HS-27A (cell line): Measurements from ENCODE around the gene CYTH1.
"Not testable (repeated sequence)": the region's sequence is repeated elsewhere in the genome, so short reads cannot be mapped to it uniquely, and the experiment has no call there.

Experiments
- DNase-seq: peaks from one replicate; pipeline ENCODE4 v3.0.0-alpha.2; 2012; ENCODE audit warnings: low read depth, missing footprints

Gene CYTH1

GRCh38 chr17:78787444-78787843 lies 5.4 kb upstream of the CYTH1 start:
- DNase-seq: no peak

DNA sequence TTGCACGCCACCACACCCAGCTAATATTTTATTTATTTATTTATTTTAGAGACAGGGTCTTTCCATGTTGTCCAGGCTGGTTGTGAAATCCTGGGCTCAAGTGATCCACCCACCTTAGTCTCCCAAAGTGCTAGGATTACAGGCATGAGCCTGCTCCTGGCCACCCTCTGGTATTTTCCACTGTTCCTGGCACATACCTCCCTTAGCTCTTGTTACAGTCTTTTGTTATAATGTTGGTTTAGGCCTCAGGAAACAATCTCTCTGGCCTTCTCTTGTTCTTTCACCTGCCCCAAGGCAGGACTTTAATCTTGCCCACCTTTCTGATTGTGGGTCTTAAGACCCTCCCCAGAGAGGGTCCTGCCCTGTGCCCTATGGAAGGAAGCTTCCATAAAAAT lies 3.6 kb upstream of the CYTH1 start:
- DNase-seq: no peak

GRCh38 chr17:78785011-78785662 lies 3.1 kb upstream of the CYTH1 start:
- DNase-seq: no peak

DNA sequence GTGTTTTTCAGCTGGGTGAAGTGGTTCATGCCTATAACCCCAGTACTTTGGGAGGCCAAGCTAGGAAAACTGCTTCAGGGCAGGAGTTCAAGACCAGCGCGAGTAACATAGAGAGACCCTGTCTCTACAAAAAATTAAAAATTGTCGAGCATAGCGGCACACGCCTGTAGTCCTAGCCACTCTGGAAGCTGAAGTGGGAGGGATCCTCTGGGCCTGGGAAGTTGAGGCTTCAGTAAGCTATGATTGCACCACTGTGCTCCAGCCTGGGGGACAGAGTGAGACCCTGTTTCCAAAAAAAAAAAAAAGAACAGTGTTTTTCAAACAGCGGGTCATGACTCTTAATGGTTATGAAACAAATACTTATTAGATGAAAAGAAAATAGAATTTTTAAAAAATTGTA lies 2.3 kb upstream of the CYTH1 start:
- DNase-seq: no peak

DNA sequence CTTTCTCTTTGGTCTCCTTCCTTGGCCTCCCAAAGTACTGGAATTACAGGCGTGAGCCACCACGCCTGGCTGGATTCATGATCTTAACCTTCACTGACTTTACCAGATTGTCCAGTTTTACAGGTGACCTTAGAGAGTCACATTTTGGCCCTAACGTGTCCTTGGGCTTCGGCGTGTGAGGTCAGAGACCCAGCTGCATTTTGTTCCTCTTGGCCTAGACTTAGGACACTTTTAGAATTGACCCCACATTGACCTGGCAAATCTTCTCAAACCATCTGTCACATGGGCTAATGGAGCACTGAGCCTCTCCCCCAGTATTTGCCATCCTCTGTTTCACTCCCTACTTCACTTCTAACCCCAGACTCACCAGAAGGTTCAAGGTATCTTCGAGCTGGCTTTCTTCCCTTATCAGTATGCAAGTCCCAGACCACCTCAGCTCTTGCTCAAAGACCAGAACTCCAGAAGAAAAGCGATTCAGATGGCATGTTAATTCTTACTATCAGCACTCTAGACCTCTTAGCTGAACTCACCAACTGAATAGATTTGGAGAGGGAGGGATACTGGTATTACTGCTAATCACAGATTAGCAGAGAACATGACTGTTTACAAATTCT lies 1.7 kb upstream of the CYTH1 start:
- no peak for DNase-seq

- DNase-seq: no peak
Observed at GRCh38 chr17:78781104-78781892, 775 bp downstream of the CYTH1 start.

DNA sequence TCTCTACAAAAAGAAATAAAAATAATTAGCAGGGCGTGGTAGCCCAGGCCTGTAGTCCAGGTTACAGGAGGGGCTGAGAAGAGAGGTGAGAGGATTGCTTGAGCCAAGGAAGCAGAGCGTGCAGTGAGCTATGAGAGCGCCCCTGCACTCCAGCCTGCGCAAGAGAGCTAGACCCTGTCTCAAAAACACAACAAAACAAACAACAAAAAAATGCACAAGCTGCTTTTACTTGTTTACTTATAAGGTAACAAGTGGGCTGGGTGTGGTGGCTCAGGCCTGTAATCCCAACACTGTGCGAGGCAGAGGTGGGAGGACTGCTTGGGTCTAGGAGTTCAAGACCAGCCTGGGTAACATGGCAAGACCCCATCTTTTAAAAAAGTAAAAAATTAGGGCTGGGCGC lies 1.7 kb downstream of the CYTH1 start:
- DNase-seq: no peak

GRCh38 chr17:78779850-78780249 lies 2.2 kb downstream of the CYTH1 start:
- DNase-seq: no peak

GRCh38 chr17:78779286-78779651 lies 2.8 kb downstream of the CYTH1 start:
- not testable (repeated sequence) for DNase-seq

GRCh38 chr17:78777881-78778280 lies 4.2 kb downstream of the CYTH1 start:
- no peak for DNase-seq

DNA sequence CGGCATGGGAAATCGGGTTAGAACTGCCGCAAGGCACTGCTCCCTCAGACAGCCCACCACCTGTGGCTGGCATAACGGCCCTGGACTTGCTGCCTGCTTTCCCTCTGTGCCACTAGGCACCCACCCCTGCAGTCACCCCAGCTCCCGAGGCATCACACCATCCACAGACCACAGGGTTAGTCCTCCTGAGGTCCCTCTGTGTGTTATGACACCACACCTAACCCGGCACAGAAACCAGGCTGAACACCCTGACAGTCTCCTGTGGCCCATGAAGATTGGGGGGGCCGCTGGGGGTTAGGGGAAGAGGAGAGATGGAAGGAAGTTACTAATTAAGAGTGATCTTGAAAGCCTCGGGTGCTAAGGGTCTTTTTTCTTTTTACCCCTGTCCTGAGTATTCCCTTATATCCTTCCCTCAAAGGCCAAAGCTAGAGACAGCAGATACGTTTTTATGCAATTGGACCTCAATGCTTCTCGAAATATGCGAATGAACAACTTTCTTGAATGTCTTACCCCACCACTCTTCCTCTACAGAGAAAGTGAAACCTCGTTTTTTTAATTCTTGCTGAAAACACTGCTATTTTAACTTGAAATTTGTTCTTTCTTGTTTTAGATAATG lies 7.0 kb downstream of the CYTH1 start:
- no peak for DNase-seq

- DNase-seq: no peak
Observed at GRCh38 chr17:78774453-78774852, 7.6 kb downstream of the CYTH1 start.

GRCh38 chr17:78771758-78772382 lies 10.2 kb downstream of the CYTH1 start:
- no peak for DNase-seq

DNA sequence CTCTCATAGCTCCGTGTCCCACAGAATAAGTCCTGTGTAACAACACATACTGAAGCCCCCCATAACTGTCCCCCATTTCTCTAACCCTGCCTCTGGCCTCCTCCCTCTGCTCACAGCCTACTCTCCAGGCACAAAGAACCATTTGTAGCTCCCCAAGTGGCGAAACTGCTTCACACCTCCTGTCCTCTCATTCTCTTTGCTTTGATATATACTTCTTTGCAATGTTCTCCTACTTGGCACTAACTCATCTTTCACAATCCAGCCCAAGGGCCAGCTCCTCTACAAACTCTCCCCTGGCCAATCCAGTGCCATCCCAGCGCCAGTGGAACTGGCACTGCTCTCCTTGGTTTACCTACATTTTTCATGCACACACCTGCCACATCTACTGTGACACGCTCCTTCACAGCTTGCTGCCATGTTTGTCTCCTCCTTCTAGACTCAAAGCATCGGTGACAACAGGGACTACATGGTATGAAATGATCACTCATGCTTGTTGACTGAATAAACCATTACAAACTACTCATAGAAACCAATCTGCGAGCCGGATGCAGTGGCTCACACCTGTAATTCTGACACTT lies 12.8 kb downstream of the CYTH1 start:
- DNase-seq: no peak

DNA sequence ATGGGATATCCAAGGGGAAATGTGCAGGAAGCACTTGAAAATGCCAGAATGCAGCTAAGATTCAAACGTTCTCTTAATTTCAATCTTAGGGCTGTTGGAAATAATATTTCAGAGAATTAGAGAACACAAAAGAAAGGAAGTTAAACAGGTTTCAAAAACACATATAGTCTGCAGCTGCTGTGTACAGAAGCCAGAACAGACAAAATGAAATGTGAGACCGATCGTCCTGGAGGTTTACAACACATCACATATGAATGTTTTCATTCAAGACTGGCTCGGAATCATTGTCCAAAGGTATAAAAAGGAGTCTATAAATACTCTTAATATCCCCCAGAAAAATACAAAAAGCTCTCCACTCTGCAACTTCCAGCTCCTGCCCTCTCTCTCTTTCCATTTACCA lies 14.3 kb downstream of the CYTH1 start:
- DNase-seq: no peak

DNA sequence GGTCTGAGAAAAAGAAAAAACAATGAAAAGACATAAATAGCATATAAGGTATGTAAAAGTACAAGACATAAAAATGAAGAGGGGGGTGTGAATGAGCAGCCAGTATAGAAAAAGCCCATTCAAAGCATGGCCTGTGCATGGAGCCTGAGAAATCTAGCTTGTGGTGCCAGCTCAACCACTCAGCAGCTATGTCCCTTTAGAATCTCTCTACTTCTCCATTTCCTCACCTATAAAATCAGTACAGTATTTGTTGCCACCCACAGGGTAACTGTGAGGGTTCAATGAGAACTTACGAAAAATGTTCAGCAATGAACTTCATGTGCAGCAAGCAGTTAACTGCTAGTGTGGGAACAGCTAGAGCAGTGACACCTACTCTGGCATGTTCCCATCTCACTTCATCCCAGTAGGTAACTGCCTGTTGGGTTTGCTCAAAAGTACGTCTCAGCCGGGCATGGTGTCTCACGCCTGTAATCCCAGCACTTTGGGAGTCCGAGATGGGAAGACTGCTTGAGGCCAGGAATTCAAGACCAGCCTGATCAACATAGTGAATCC lies 15.3 kb downstream of the CYTH1 start:
- no peak for DNase-seq

DNA sequence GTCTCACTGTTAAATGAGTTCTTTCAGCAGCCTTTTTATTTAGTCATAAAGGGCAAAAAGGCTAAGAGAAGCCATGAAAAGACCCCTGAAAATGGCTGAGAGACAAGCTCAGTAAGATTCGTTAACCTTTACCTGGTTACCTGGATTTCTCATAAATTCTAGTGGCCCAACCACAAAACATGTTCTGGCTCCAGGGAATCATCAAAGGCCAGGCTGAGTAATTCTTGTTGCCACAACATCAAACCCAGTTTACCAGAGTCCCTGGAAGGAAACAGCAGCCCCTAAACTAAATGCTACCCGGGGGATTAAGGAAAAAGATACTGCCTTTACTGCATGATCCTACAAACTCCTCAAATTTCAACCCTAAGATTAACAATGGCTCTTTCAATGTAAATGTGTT lies 15.8 kb downstream of the CYTH1 start:
- DNase-seq: no peak

DNA sequence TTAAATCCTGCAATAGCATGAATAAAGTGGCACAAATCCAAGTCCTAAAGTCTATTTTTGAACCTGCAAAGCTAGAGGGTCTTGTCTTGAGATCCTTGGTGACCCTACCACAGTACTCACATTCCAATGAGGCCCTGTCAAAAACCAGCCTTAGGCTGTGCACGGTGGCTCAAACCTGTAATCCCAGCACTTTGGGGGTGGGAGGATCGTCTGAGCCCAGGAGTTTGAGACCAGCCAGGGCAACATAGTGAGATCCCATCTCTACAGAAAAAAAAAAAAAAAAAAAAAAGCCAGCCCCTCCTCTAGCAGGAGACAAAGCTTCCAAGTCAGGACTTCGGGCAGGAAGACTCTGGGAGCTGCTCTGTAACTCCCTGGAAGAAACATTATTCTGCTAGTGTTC lies 16.3 kb downstream of the CYTH1 start:
- no peak for DNase-seq

DNA sequence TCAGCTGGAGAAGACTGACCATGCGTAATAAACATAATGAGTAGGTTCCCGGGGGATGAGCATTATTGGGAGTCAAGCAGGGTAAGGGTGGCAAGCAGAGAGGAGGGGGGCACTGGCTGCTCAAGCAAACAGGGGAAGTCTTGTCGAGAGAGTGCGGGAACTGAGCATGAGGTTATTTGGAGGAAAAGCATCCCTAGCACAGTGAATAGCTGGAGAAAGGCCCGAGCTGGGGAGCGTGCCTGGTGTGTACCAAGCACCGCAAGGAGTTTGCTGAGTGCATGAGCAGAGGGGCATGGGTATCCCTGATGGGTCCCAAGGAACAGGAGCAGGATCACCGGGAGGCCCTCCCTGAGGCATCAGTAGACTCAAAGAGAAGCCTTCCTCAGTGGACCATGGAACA lies 17.2 kb downstream of the CYTH1 start:
- no peak for DNase-seq

- DNase-seq: no peak
Observed at GRCh38 chr17:78763561-78763960, 18.5 kb downstream of the CYTH1 start.

DNA sequence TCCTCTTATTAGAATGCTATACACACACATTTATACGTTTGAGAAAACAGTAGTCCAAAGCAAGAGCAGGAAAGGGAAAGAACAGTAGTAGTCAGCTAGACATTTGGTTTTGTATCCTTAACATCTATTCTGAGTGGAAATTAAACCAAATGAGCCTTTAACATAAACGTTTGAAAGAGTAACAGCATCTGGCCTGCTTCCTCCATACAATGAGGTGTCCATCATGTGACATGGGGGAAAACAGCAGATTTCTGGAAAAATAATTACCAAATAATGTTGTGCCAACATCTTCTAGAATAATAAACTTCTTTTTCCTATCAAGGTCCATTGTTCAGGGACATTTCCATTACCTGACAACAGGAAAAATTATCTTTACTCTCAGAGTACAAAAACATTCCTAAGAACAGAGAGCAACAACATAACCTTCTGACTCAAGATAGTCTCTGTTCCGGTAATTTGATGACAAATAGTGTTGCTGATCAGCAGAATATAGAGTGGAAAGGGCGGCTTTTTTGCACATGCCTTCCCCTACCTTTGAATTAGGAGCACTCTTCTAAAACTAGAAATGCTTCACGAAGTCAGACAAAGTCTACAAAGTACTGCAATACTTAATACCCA lies 20.2 kb downstream of the CYTH1 start:
- DNase-seq: no peak
